Lower leg skin (tissue), 4 donors: ENCODE data around the gene MTMR3. TPM values are rescaled to one million over a fixed set of nuclear protein-coding genes. Genes with fewer than 3 reads are reported as not detected.

Experiments used
- DNase-seq, 2 donors: peaks; one replicate each; pipeline ENCODE4 v3.0.0-alpha.2; 2019; ENCODE audit warnings: low spot score in 2 of 2
- H3K4me3 ChIP-seq: fragments of 200-600 bp; sonication (generic); 2 replicates; pipeline ENCODE4 v1.5.1; 2017; ENCODE audit warnings: mild to moderate bottlenecking, low read depth; ENCODE audit not compliant: poor library complexity, severe bottlenecking
- CTCF ChIP-seq, 3 donors: fragments of 450-650 bp; IDR thresholded peaks; one replicate each; pipeline ENCODE4 v1.5.1; 2016; ENCODE audit warnings: antibody characterized with exemption in 3 of 3, mild to moderate bottlenecking in 3 of 3, moderate library complexity in 2 of 3
- POLR2A ChIP-seq, 2 donors: fragments of 450-650 bp; IDR thresholded peaks; one replicate each; pipeline ENCODE4 v1.6.1; 2016 to 2017; ENCODE audit warnings: antibody characterized with exemption in 2 of 2, mild to moderate bottlenecking in 1 of 2, moderate library complexity in 1 of 2
- WGBS, 2 donors: methylation state at CpG; one replicate each; pipeline ENCODE4 v1.1.5; 2018; 5-methylcytosine and 5-hydroxymethylcytosine counted together
- intact Hi-C: fragments of 100-400 bp; cut with DNase I; formaldehyde crosslinking; loops from one replicate; pipeline ENCODE4 v1.15.0; 2023; ENCODE audit warnings: low total_unique reads
- total RNA-seq, 4 donors: library from RNA; depleted of rRNA; stranded (reverse); fragments of >200 nt; gene quantifications; one replicate each; pipeline ENCODE4 v1.1.0, GENCODE V29; 2016

The MTMR3 gene
- total RNA-seq, 4 donors from 2014 or later: 51.4 to 70.5 (median 62.6) TPM

DNA sequence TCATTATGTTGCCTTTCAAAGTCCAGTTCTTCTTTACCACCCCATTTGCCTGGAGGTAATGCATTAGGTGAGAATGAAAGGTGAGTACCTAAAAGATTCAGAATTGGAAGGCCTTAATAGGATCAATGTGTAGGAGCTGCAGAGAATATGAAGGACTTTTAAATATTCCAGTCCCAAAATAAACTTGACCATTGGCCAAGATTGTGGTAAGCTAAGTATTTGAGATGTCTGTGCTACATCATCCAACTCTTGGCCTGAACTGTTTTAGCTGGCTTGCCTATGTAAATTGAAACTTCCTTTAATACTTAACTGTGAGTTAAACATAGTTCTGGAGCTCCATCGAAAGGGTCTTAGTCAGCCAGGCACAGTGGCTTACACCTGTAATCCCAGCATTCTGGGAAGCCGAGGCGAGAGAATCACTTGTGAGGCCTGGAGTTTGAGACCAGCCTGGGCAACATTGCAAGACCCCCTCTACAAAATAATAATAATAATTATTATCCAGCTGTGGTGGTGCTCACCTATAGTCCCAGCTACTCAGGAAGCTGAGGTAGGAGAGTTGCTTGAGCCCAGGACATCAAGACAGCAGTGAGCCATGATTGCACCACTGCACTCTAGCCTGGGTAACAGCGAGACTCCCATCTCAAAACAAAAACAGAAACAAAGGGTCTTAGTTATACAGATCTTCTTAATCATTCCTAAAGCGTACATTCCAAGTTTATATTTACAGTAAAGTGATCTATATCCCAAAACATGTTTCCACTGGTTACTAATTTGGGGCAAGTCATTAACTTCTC lies 29.8 kb downstream of the MTMR3 start:
- no peak for TF ChIP-seq CTCF (IDR thresholded peaks at IDR 0.05)
- no peak for TF ChIP-seq POLR2A (IDR thresholded peaks at IDR 0.05)
- DNase-seq: no peak
- WGBS, 2 donors: 69 to 80% methylated on average over 5 of the region's 5 CpGs
- intact Hi-C loops: no loop called here
- no peak overlapping the region for H3K4me3 ChIP-seq

- intact Hi-C loops: no loop called here
- no peak overlapping the region for H3K4me3 ChIP-seq
- 39 to 48% methylated on average over 1 of the region's 1 CpG for WGBS, 2 donors
- TF ChIP-seq CTCF (IDR thresholded peaks at IDR 0.05) (no peak), POLR2A (IDR thresholded peaks at IDR 0.05) (no peak)
- no peak for DNase-seq
These were observed 31.2 kb downstream of the MTMR3 start for GRCh38 chr22:29914165-29914564.

DNA sequence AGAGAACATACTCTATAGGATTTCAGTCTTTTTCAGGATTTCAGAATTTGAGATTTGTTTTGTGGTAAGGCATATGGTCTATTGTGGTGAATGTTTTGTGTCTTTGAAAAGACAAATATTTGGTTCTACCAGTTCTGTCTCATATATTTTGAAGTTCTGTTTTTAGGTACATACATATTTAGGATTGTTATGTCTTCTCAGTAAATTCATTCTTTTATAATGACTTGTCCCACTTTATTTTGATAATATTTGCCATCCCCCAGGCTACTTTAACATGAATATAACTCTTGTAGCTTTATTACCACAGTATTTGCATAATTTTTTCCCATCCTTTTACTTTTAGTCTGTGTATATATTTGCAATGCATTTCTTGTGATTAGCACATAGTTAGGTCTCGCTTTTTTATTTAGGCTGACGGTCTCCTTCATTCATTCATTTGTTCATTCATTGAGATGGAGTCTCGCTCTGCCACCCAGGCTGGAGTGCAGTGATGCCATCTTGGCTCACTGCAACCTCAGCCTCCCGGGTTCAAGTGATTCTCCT lies 32.1 kb downstream of the MTMR3 start:
- no peak overlapping the region for H3K4me3 ChIP-seq
- 92 to 99% methylated on average over 4 of the region's 4 CpGs for WGBS, 2 donors
- intact Hi-C loops: no loop called here
- no peak for DNase-seq
- TF ChIP-seq POLR2A (IDR thresholded peaks at IDR 0.05): no peak
- TF ChIP-seq CTCF (IDR thresholded peaks at IDR 0.05): no peak

- no peak for DNase-seq
- no peak overlapping the region for H3K4me3 ChIP-seq
- intact Hi-C loops: no loop called here
- no peak for TF ChIP-seq CTCF (IDR thresholded peaks at IDR 0.05)
- TF ChIP-seq POLR2A (IDR thresholded peaks at IDR 0.05): no peak
- 83% methylated on average over 5 of the region's 5 CpGs for WGBS, 2 donors
These were observed 33.1 kb downstream of the MTMR3 start for GRCh38 chr22:29916007-29916544.

DNA sequence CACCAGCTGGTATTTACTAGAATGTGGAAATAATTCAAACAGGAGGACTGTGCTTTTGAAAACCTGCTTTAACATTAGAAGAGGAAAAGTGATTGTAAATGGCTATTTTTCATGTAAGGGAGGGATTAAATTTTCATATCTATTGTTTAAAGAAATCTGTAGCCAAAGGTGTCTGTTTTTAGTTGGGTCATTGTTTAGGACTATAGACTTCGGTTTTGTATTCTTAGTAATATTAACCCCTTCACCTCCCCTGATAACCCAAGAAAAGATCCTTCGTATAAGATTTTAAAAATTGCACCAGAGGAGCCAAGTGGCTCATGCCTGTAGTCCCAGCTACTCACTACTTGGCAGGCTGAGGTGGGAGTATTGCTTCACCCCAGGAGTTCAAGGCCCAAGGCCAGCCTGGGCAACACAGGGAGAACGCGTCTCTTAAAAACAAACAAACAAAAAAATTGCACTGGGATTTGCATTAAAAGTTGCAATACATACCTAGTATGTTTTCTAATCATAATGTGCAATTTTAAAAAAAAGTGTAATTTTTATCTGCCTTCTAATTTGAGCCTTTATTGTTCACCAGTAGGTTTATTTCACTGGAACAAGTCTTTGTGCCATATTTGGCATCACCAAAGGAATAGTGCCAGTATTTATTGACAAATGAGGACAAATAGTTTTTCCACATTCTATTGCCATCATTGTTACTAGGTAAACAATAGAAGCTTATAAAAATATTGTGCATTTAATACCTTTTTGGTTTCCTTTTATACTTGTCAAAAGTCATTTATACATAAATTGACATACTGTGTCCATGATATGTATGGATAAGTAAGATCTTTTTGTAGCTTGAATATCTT lies 34.3 kb downstream of the MTMR3 start:
- 25 to 33% methylated on average over 4 of the region's 4 CpGs for WGBS, 2 donors
- intact Hi-C loops: no loop called here
- TF ChIP-seq POLR2A (IDR thresholded peaks at IDR 0.05): no peak
- no peak for TF ChIP-seq CTCF (IDR thresholded peaks at IDR 0.05)
- DNase-seq: peak in 1 of 2 donors; percentile 31
- H3K4me3 ChIP-seq: no peak overlapping the region
